ENCODE results near the gene PNMA6E.

DNA sequence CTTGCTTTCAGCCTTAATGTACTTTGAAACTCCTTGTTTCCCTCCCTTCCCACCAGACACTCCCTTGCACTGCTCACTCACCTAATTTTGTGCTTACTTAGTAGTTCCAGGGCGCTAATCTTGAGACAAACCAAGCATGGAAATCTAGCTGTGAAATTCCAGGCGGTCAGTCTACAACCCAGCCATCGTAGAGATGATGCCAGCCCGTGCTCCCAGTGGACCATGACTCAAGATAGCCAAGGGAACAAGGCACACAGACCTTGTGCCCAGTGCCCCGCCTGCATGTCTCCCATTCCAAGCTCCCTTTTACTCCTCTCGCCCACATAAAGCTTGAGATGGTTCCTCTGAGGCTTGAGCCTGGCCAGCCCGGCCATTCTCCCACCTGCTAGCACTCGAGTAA is 33.7 kb upstream of the PNMA6E start:
- TF ChIP-seq POLR2AphosphoS5 (IDR thresholded peaks at IDR 0.05; ENCODE audit: low read depth, low read length), result no peak
- TF ChIP-seq TAF1 (IDR thresholded peaks at IDR 0.05; ENCODE audit: borderline replicate concordance, low read depth, low read length), result no peak
